ENCODE results near the gene MTMR3. TPM values are rescaled to one million over a fixed set of nuclear protein-coding genes. Genes with fewer than 3 reads are reported as not detected.

Gene MTMR3
- total RNA-seq, 2 experiments from 2014 or later, result 57.8 to 60.6 TPM

DNA sequence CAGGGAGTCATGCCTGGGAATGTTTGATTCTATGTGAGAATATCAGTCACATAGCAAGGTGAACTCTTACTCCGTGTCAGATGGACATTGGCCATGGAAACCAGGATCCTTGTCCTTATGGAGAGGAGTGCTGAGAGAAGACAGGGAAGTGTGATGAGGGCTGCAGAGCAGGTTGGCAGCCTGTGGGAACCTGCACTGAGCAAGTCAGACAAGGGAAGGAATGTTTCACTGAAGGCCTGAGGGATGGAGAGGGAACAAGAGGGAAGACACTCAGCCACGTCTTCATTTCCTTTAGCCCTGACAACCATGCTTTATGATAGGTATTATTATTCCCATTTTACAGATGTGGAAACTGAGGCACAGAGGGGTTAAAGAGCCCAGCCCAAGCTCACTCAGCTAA lies 158.9 kb downstream of the MTMR3 start:
- H3K36me3 ChIP-seq (ENCODE audit: insufficient read depth, low read length), result no peaks in the 10 kb centered on the region
- H3K9me3 Mint-ChIP-seq, result no peaks in the 10 kb centered on the region
- no peak for ATAC-seq (ENCODE audit: poor library complexity)
- no peak overlapping the region for H3K4me3 ChIP-seq (ENCODE audit: low read length)
- H3K27ac Mint-ChIP-seq, result no peak overlapping the region
- ChIA-PET CTCF (no interaction called here), POLR2A (no interaction called here)
- DNase-seq, result no peak
- no peak overlapping the region for H3K27ac ChIP-seq (ENCODE audit: low read depth in 1 of 2, low read length in 2 of 2)
- H3K27me3 ChIP-seq (ENCODE audit: control insufficient read depth in 1 of 2, insufficient read depth in 2 of 2, low read length in 2 of 2), result no peaks in the 10 kb centered on the region
- peaks cover 7% of the 10 kb centered on the region for H3K27me3 Mint-ChIP-seq
- H3K4me3 Mint-ChIP-seq, result no peak overlapping the region
- TF ChIP-seq CTCF (IDR thresholded peaks at IDR 0.05), result no peak
- H3K36me3 Mint-ChIP-seq (ENCODE audit: low read depth), result no peaks in the 10 kb centered on the region
- H3K4me1 Mint-ChIP-seq (ENCODE audit: low read depth), result peaks cover 1% of the 10 kb centered on the region
- peaks cover 5% of the 10 kb centered on the region for H3K4me1 ChIP-seq (ENCODE audit: insufficient read depth, low read length)
- intact Hi-C loops (cut with DNase I, micrococcal nuclease), result no loop called here
- no peaks in the 10 kb centered on the region for H3K9me3 ChIP-seq (ENCODE audit: control insufficient read depth in 1 of 2, insufficient read depth in 1 of 2, low read length in 2 of 2)

DNA sequence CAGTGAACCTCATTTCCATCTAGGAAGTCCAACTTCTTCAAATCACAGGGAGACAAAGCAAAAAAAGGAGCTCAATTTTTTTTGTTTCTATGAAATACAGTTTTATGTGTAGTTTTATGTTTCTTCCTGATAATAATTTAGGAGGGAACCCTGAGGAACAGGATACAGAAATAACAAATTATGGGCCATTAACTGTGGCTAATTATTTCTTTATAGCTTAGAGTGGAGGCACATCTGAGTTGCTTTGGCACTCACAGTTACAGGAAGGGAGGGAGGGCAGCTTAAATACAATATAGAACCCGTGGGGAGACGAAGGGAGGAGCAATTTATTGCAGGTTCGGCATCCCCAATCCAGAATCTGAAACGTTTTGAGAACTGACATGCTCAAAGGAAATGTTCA lies 160.2 kb downstream of the MTMR3 start:
- peaks cover 9% of the 10 kb centered on the region for H3K4me1 Mint-ChIP-seq (ENCODE audit: low read depth)

DNA sequence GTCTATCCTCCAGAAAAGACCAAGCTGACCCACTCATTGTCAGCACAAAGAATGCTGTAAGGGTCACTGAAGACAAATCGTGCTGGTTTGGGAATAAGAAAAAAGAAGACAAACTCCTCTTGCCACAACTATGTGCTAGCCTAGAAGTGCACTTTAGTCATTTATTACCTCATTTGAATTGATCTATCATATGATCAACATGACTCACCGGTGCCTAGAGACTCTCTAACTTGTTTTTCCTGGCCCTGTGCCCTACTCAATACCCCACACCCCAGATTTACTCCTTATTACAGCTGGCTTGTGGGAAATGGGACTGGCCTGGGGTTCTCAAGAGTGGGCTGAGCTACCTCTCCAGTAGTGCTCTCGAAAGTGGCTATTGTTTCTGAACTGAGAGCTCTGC lies 161.4 kb downstream of the MTMR3 start:
- no peaks in the 10 kb centered on the region for H3K36me3 Mint-ChIP-seq (ENCODE audit: low read depth)
- no peak overlapping the region for H3K4me3 Mint-ChIP-seq
- H3K27ac ChIP-seq (ENCODE audit: low read depth in 1 of 2, low read length in 2 of 2), result no peak overlapping the region
- peaks cover 7% of the 10 kb centered on the region for H3K27me3 Mint-ChIP-seq
- peaks cover 12% of the 10 kb centered on the region for H3K4me1 ChIP-seq (ENCODE audit: insufficient read depth, low read length)
- no peaks in the 10 kb centered on the region for H3K9me3 Mint-ChIP-seq
- ChIA-PET CTCF (no interaction called here), POLR2A (no interaction called here)
- H3K4me3 ChIP-seq (ENCODE audit: low read length), result no peak overlapping the region
- H3K4me1 Mint-ChIP-seq (ENCODE audit: low read depth), result peaks cover 12% of the 10 kb centered on the region
- intact Hi-C loops (cut with DNase I, micrococcal nuclease), result no loop called here
- no peak overlapping the region for H3K27ac Mint-ChIP-seq
- no peaks in the 10 kb centered on the region for H3K36me3 ChIP-seq (ENCODE audit: insufficient read depth, low read length)
- no peak for TF ChIP-seq CTCF (IDR thresholded peaks at IDR 0.05)
- no peak for DNase-seq
- no peak for ATAC-seq (ENCODE audit: poor library complexity)
- H3K27me3 ChIP-seq (ENCODE audit: control insufficient read depth in 1 of 2, insufficient read depth in 2 of 2, low read length in 2 of 2), result no peaks in the 10 kb centered on the region
- H3K9me3 ChIP-seq (ENCODE audit: control insufficient read depth in 1 of 2, insufficient read depth in 1 of 2, low read length in 2 of 2), result no peaks in the 10 kb centered on the region

More for the DNA sequence above, 160.2 kb downstream of the MTMR3 start:
- no peak overlapping the region for H3K4me3 ChIP-seq (ENCODE audit: low read length)
- CTCF ChIA-PET, result no interaction called here
- H3K9me3 Mint-ChIP-seq, result no peaks in the 10 kb centered on the region
- H3K9me3 ChIP-seq (ENCODE audit: control insufficient read depth in 1 of 2, insufficient read depth in 1 of 2, low read length in 2 of 2), result no peaks in the 10 kb centered on the region
- H3K27me3 Mint-ChIP-seq, result peaks cover 7% of the 10 kb centered on the region
- H3K27ac Mint-ChIP-seq, result no peak overlapping the region
- intact Hi-C loops (cut with DNase I, micrococcal nuclease), result no loop called here
- POLR2A ChIA-PET, result no interaction called here
- no peaks in the 10 kb centered on the region for H3K36me3 Mint-ChIP-seq (ENCODE audit: low read depth)
- no peaks in the 10 kb centered on the region for H3K36me3 ChIP-seq (ENCODE audit: insufficient read depth, low read length)
- no peak overlapping the region for H3K4me3 Mint-ChIP-seq
- no peak for DNase-seq
- H3K27ac ChIP-seq (ENCODE audit: low read depth in 1 of 2, low read length in 2 of 2), result no peak overlapping the region
- no peak for ATAC-seq (ENCODE audit: poor library complexity)
- H3K4me1 ChIP-seq (ENCODE audit: insufficient read depth, low read length), result peaks cover 12% of the 10 kb centered on the region
- no peak for TF ChIP-seq CTCF (IDR thresholded peaks at IDR 0.05)
- no peaks in the 10 kb centered on the region for H3K27me3 ChIP-seq (ENCODE audit: control insufficient read depth in 1 of 2, insufficient read depth in 2 of 2, low read length in 2 of 2)

Data from CD4-positive, alpha-beta T cell (primary cell).